Activated CD4-positive, alpha-beta T cell treated with anti-CD3 and anti-CD28 coated beads for 48 hours (primary cell): Measurements from ENCODE around the gene CYRIA.

Experiments
- DNase-seq: peaks from one replicate; pipeline ENCODE4 v3.0.0-alpha.2; 2020

CYRIA gene

GRCh38 chr2:16666449-16666801 is 791 bp upstream of the CYRIA start:
- DNase-seq: no peak

GRCh38 chr2:16664809-16665747 is 556 bp downstream of the CYRIA start:
- DNase-seq: no peak

- no peak for DNase-seq
Measured at GRCh38 chr2:16664052-16664731, 1.4 kb downstream of the CYRIA start.

GRCh38 chr2:16663121-16663905 is 2.3 kb downstream of the CYRIA start:
- no peak for DNase-seq

GRCh38 chr2:16661936-16662839 is 3.4 kb downstream of the CYRIA start:
- DNase-seq: no peak

- no peak for DNase-seq
Measured at GRCh38 chr2:16661526-16661925, 4.1 kb downstream of the CYRIA start.

GRCh38 chr2:16660556-16660955 is 5.1 kb downstream of the CYRIA start:
- DNase-seq: no peak

- DNase-seq: no peak
Measured at GRCh38 chr2:16660114-16660513, 5.5 kb downstream of the CYRIA start.

- DNase-seq: no peak
Measured at GRCh38 chr2:16658076-16658739, 7.4 kb downstream of the CYRIA start.

- DNase-seq: no peak
Measured at GRCh38 chr2:16657671-16658070, 8.0 kb downstream of the CYRIA start.

- DNase-seq: no peak
Measured at GRCh38 chr2:16656784-16657391, 8.7 kb downstream of the CYRIA start.

- DNase-seq: no peak
Measured at GRCh38 chr2:16655905-16656642, 9.6 kb downstream of the CYRIA start.

GRCh38 chr2:16655445-16655837 is 10.2 kb downstream of the CYRIA start:
- DNase-seq: no peak

GRCh38 chr2:16654833-16655444 is 10.7 kb downstream of the CYRIA start:
- no peak for DNase-seq

- DNase-seq: no peak
Measured at GRCh38 chr2:16653799-16654198, 11.8 kb downstream of the CYRIA start.

- no peak for DNase-seq
Measured at GRCh38 chr2:16653083-16653375, 12.6 kb downstream of the CYRIA start.

- DNase-seq: no peak
Measured at GRCh38 chr2:16652296-16653082, 13.1 kb downstream of the CYRIA start.

GRCh38 chr2:16650287-16651249 is 15.1 kb downstream of the CYRIA start:
- DNase-seq: no peak
